Gastrocnemius medialis (tissue), 4 donors: ENCODE results near the gene RERE. TPM values are rescaled to one million over a fixed set of nuclear protein-coding genes. Genes with fewer than 3 reads are reported as not detected.

Experiments
- ATAC-seq, 2 donors: fragments of 150-250 bp; one replicate each; pipeline ENCODE4 v1.9.1; 2016
- DNase-seq, 2 donors: peaks; one replicate each; pipeline ENCODE4 v3.0.0-alpha.2; 2019
- H3K27ac ChIP-seq, 4 donors: fragments of 200-600 bp; sonication (generic); 1 replicate in 1 of 4; 2 replicates in 3 of 4; pipeline ENCODE4 v1.5.1; 2016 to 2018; ENCODE audit warnings: mild to moderate bottlenecking in 2 of 4, moderate library complexity in 1 of 4
- H3K27me3 ChIP-seq, 3 donors: fragments of 200-600 bp; sonication (generic) in 2 of 3; 1 replicate in 1 of 3; 2 replicates in 2 of 3; pipeline versions ENCODE4 v1.5.1 to v1.6.0; 2016 to 2019; ENCODE audit warnings: mild to moderate bottlenecking in 1 of 3, moderate library complexity in 1 of 3
- H3K36me3 ChIP-seq, 2 donors: fragments of 200-600 bp; sonication (generic) in 1 of 2; one replicate each; pipeline ENCODE4 v1.5.1; 2017 to 2018
- H3K4me1 ChIP-seq, 2 donors: fragments of 200-600 bp; sonication (generic) in 1 of 2; one replicate each; pipeline ENCODE4 v1.5.1; 2016 to 2017; ENCODE audit warnings: mild to moderate bottlenecking in 2 of 2
- H3K4me3 ChIP-seq, 4 donors: fragments of 200-600 bp; sonication (generic) in 3 of 4; 1 replicate in 1 of 4; 2 replicates in 3 of 4; pipeline ENCODE4 v1.5.1; 2016 to 2019; ENCODE audit warnings: mild to moderate bottlenecking in 2 of 4
- H3K9me3 ChIP-seq, 3 donors: fragments of 200-600 bp; sonication (generic) in 2 of 3; 1 replicate in 1 of 3; 2 replicates in 2 of 3; pipeline ENCODE4 v1.5.1; 2016 to 2019
- POLR2A ChIP-seq, 2 donors: fragments of 450-650 bp; IDR thresholded peaks; one replicate each; pipeline ENCODE4 v1.6.1; 2017; ENCODE audit warnings: antibody characterized with exemption in 2 of 2, mild to moderate bottlenecking in 2 of 2, moderate library complexity in 2 of 2
- in situ Hi-C, 4 donors: fragments of 200-750 bp; cut with MboI; loops; one replicate each; pipeline versions ENCODE4 v1.15.0 to v1.8.0; 2017; ENCODE audit warnings: low sequenced_read_pairs in 4 of 4
- intact Hi-C: fragments of 100-400 bp; cut with DNase I; formaldehyde crosslinking; loops from one replicate; pipeline ENCODE4 v1.15.1; 2023; ENCODE audit warnings: low total_unique reads
- total RNA-seq, 4 donors: library from RNA; depleted of rRNA; stranded (reverse); fragments of >200 nt; gene quantifications; one replicate each; pipeline versions ENCODE4 v1.1.0 to v1.2.3, GENCODE V29; 2016
- TF ChIP-seq, protein P1 (sequence below), 5 experiments: fragments of 450-650 bp in 3 of 5; fragments of 200-600 bp in 2 of 5; sonication (generic) in 2 of 5; IDR thresholded peaks in 4 of 5; conservative IDR thresholded peaks in 1 of 5; 1 replicate in 4 of 5; 2 replicates in 1 of 5; pipeline ENCODE4 v1.5.1; 2016 to 2019; ENCODE audit warnings: antibody characterized with exemption in 5 of 5, mild to moderate bottlenecking in 3 of 5, moderate library complexity in 3 of 5

Gene RERE
- total RNA-seq, 4 donors from 2014 or later, result 60.8 to 106 (median 102) TPM

DNA sequence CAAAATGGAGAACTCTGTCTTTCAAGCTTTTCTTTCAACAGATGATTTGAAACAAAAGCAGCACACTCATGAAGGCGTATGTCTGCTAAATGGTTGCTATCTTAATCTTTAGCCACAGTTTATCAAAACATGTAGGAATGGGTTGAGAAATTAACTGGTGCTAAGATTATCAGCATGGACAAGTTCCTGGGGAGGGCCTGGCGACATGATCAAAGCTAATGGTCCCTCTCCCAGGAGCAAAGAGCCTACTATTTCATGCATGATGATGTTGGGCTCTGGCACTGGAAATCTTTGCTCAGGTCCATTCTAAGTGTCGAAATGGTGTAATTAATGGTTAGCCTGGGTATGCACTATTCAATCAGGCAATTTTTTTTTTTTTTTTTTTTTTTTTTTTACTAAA lies 407.8 kb downstream of the RERE start:
- TF ChIP-seq, protein P1, sequence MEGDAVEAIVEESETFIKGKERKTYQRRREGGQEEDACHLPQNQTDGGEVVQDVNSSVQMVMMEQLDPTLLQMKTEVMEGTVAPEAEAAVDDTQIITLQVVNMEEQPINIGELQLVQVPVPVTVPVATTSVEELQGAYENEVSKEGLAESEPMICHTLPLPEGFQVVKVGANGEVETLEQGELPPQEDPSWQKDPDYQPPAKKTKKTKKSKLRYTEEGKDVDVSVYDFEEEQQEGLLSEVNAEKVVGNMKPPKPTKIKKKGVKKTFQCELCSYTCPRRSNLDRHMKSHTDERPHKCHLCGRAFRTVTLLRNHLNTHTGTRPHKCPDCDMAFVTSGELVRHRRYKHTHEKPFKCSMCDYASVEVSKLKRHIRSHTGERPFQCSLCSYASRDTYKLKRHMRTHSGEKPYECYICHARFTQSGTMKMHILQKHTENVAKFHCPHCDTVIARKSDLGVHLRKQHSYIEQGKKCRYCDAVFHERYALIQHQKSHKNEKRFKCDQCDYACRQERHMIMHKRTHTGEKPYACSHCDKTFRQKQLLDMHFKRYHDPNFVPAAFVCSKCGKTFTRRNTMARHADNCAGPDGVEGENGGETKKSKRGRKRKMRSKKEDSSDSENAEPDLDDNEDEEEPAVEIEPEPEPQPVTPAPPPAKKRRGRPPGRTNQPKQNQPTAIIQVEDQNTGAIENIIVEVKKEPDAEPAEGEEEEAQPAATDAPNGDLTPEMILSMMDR (IDR thresholded peaks at IDR 0.05 in 4 of 5, conservative IDR thresholded peaks at IDR 0.05 in 1 of 5), result no peak
- TF ChIP-seq POLR2A (IDR thresholded peaks at IDR 0.05), result no peak
- H3K4me1 ChIP-seq, result peaks cover 87 to 95% of the 10 kb centered on the region in 2 donors
- H3K36me3 ChIP-seq, result peaks cover 0 to 27% of the 10 kb centered on the region in 2 donors
- in situ Hi-C loops (no loop called here), intact Hi-C loops (no loop called here)
- no peak for DNase-seq
- no peaks in the 10 kb centered on the region for H3K9me3 ChIP-seq
- H3K27ac ChIP-seq, result peak overlapping the region; percentile 91 to 100 (median 96)
- no peaks in the 10 kb centered on the region for H3K27me3 ChIP-seq
- ATAC-seq, result no peak
- peak overlapping the region; percentile 9 to 29 (median 22) for H3K4me3 ChIP-seq

DNA sequence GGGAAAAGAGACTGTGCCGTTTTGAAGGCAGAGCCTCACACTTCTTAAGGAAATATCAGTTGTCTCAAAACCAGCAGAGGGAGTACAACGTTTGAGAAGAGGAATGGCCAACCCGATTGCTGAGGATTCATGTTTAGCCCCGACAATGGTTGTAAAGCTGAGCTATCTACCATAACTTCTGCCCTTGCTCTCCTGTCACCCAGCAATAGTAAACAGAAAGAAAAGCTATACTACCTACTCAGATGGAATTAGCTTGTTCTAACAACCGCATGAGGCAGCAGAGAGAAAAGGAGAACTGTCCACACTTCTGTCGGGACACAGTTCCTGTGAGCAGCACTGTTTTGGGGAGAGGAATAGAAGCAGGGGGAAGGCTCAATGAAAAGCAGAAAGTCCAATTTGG lies 408.3 kb downstream of the RERE start:
- H3K36me3 ChIP-seq, result peaks cover 0 to 26% of the 10 kb centered on the region in 2 donors
- DNase-seq (no peak), ATAC-seq (peak; percentile 41 to 61)
- H3K9me3 ChIP-seq, result no peaks in the 10 kb centered on the region
- in situ Hi-C loops (no loop called here), intact Hi-C loops (no loop called here)
- TF ChIP-seq POLR2A (IDR thresholded peaks at IDR 0.05), result no peak
- TF ChIP-seq, protein P1 (IDR thresholded peaks at IDR 0.05 in 4 of 5, conservative IDR thresholded peaks at IDR 0.05 in 1 of 5), result peak in 4 of 5 experiments; percentile 54 to 63 (median 58)
- H3K27me3 ChIP-seq, result no peaks in the 10 kb centered on the region
- peak overlapping the region; percentile 91 to 100 (median 96) for H3K27ac ChIP-seq
- H3K4me1 ChIP-seq, result peaks cover 83 to 90% of the 10 kb centered on the region in 2 donors
- H3K4me3 ChIP-seq, result peak overlapping the region; percentile 9 to 29 (median 22)

DNA sequence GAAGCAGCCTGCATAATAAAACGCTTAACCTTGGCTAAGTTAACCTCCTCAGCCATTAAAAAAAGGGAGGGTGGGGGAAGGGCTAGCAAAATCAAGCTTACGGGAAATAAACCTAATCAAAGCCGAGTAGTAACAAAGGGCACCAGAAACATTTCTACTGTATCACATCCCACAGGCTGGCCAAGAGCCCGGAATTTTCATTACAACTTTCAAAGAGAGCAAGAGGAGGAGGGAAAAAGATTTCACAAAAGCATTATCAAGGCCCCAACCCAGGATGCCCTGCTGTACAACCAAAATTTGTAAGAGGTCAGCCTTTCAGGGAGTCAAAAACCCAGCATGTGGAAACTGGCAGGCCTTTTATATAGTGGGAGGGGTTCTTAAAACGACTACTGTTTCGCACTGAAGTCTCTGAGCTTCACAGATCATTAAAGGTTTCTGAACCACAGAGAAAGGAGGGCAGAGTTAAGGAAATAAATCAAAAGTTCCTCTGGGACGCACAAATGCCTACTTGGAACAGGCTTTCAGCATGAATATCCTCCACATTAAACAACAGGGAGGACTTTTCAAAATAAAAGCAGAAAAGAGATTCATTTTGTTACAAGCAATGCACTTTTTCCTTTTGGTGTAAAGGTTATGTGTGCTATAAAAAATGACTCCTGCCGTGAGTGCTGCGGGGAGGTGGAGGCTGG lies 409.1 kb downstream of the RERE start:
- H3K4me1 ChIP-seq, result peaks cover 78 to 85% of the 10 kb centered on the region in 2 donors
- in situ Hi-C loops (no loop called here), intact Hi-C loops (no loop called here)
- H3K27ac ChIP-seq, result peak overlapping the region; percentile 91 to 100 (median 96)
- DNase-seq (peak; percentile 51 to 62), ATAC-seq (peak; percentile 4 to 19)
- no peak for TF ChIP-seq POLR2A (IDR thresholded peaks at IDR 0.05)
- TF ChIP-seq, protein P1 (IDR thresholded peaks at IDR 0.05 in 4 of 5, conservative IDR thresholded peaks at IDR 0.05 in 1 of 5), result no peak
- H3K9me3 ChIP-seq, result no peaks in the 10 kb centered on the region
- no peaks in the 10 kb centered on the region for H3K27me3 ChIP-seq
- peaks cover 0 to 19% of the 10 kb centered on the region in 2 donors for H3K36me3 ChIP-seq
- H3K4me3 ChIP-seq, result peak overlapping the region in 3 of 4 donors; percentile 9 to 29 (median 16)

DNA sequence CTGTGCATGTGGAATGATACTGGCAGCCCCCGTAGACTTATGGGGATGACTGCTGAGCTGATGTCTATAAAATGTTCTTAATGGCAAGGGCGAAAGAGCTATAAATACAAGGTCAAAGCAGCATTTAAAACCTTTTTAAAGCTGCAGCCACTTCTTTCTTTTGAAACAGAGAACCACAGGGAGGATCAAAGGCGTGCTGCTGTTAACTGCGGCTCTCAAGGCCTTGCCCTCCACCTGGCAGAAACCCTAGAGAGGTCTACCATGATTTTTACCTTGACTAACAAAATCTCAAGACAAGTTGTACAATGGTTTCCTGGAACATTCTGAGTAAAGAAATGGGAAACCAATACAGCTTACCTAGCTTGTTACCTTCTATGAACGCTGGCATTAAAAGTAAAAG lies 409.8 kb downstream of the RERE start:
- no peak for TF ChIP-seq POLR2A (IDR thresholded peaks at IDR 0.05)
- TF ChIP-seq, protein P1 (IDR thresholded peaks at IDR 0.05 in 4 of 5, conservative IDR thresholded peaks at IDR 0.05 in 1 of 5), result no peak
- ATAC-seq, result no peak
- peaks cover 78 to 85% of the 10 kb centered on the region in 2 donors for H3K4me1 ChIP-seq

More for the DNA sequence above, 409.8 kb downstream of the RERE start:
- Histone ChIP-seq H3K9me3 (no peaks in the 10 kb centered on the region), H3K27me3 (no peaks in the 10 kb centered on the region), H3K27ac (peak overlapping the region; percentile 91 to 100 (median 96)), H3K4me3 (peak overlapping the region in 2 of 4 donors; percentile 9 to 29), H3K36me3 (peaks cover 0 to 18% of the 10 kb centered on the region in 2 donors)
- intact Hi-C loops (no loop called here), in situ Hi-C loops (no loop called here)
- DNase-seq, result no peak
